Central memory CD4-positive, alpha-beta T cell (primary cell): Measurements from ENCODE around the gene CDK8.
"Not testable (repeated sequence)": the region's sequence is repeated elsewhere in the genome, so short reads cannot be mapped to it uniquely, and the experiment has no call there.

Experiments used
- DNase-seq: peaks from one replicate; pipeline ENCODE4 v3.0.0; 2022
- total RNA-seq, 3 experiments: gene quantifications; one replicate each; lab custom pipeline; 2026; lab: John Stamatoyannopoulos, UW

Gene CDK8
- total RNA-seq, result 19.7 to 32.6 (median 23.7) reads per million in 3 experiments

DNA sequence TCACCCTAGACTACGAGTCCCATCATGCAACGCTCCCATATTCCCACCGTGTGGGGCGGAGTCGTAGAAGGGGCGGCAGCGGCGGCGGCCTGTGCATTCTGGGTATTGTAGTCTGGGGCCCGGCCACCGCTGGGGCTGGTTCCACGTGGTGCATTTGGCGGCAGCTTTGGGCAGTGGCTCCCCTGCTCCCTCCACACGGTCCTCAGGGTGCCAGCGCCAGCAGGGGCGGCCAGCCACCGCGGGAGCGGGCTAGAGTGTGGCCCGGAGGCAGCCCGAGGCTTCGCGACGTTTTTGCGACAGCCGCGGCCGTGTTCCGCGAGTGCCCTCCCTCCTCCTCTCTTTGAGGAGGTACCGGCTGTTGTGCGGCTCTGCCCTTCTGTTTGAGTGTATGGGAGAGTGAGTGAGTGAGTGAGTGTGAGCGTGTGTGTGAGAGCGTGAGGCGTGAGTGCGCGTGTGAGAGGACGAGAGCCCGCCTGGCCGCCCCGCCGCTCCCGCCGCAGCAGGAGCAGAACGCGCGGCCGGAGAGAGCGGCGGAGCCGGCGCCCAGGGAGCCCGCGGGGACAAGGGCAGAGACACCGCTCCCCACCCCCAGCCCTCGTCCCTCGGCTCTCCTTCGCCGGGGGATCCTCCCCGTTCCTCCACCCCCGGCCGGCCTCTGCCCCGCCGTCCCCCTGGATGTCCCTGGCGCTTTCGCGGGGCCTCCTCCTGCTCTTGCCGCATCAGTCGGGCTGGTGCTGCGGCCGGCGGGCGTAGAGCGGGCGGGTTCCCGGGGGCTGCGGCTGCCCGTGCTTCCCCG is at the start of gene CDK8:
Gene CDK8, plus strand, starts transcription at position 343 of the 796 bp plus-strand sequence. CDS start 513 bp downstream, outside the sequence.
- peak; percentile 90 for DNase-seq

DNA sequence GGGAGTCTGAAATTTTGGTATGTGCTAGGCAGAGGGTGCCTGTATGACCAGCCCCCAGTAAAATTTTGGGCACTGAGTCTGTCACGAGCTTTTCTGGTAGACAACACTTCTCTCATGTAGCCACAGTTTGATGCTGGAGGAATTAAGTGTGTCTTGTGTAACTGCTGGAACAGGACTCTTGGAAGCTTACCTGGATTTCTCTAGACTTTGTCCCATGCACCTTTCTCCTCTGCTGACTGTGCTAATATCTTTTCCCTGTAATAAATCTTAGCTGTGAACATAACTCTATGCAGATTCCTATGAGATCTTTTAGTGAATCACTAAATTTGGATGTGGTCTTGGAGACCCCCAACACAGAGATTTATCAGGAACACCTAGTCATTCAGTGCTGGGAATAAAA is 45.6 kb upstream of the CDK8 start:
- DNase-seq, result no peak

DNA sequence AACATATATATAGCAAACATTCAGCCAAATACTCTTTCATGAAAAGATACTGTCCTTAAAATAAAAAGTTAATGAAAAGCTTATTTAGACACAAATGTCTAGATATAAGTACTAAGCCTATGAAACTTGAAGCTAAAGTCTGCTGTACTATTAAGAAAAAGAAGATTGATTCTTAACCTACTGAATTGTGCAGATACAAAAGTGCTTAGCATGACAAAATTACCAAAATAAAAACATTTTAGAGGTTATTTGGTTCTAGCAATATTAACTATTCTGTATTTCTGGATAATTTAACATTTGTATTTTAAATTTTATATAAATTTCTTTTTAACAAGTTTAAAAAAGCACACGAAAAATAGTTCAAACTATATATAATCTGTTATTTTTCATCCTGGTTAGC is 40.6 kb upstream of the CDK8 start:
- DNase-seq, result no peak

DNA sequence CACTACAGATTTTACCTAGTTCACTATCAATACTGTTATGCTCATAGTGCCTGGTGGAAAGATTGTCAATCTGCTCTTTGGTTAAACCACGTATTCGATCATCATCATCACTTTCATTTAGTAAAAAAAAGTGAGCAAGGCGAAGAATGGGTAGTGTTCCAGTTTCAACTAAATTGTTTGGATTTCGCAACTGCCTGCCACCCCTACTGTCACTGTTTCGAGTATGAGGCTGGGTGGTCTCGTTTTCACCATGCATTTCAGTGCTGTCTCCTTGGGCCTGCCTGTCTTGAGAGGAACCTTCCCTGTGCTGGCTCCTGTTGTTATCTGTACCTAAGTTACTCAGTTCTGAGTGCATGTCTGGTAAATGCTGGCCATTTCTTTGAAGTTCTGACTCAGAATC is 39.9 kb upstream of the CDK8 start:
- no peak for DNase-seq

DNA sequence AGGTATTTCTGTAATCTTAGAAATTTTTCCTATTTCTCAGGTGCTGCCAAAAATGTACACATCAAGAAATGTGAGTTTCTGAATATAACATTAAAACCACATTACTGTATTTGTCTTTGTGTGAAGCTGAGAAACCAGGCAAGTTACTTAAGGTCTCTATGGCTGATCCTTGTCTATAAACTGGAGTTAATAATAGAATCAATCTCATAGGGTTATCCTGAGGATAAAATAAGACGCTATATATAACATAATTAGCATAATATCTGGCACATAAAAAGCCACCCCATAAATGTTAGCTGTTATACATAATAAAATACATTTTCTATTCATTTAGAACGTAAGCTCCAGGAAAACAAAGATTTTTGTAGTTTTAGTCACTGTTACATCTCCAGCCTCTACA is 37.9 kb upstream of the CDK8 start:
- no peak for DNase-seq

DNA sequence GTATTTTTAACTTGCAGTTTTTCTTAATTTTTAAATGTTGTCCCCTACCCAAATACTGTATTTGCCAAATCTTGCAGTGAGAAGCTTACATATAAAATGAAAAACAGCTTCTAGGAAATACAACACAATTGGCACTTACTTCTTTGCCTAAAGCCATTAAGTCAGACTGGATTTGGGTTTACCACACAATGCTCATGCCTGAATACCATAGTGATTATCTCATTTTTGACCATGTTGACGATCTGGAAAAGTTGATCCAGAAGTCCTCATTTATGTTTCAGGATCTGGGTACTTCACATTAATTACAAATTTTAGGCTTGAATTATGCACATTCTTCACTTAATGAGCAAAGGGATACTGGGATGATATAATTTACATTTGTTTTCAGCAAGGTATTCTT is 34.2 kb upstream of the CDK8 start:
- no peak for DNase-seq

DNA sequence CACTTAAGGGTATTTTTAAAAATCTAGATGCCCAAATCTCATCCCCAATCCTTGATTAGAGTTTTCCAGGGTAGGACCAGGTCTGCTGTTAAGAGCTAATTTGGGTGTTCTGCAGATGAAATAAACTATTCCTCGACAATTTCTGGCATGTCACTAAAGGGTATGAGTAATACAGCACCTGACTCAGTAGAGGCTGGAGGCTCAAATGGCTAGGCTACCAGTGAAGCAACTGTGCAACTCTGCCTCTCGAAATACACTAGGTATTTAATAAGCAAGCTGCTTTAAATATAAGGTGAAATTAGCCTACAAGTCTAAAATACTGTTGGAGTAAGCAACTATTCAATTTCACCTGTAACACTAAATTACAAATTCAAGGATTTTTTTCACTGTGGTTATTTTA is 33.4 kb upstream of the CDK8 start:
- DNase-seq, result no peak

DNA sequence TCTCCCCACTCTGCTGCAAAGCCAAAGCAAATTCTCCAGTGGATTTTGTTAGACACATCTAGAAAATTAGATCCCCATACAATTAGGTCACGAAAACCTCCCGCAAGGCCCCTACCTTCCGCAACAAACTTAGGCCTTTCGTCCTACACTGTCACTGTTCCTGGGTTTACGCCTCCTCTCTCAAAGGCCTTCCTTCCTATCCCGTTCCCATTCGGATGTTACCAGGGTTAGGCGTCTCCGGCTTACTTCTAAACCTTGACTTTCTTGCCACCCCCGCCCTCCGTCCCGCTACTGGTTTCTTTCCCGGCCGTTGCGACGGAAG is 32.6 kb upstream of the CDK8 start:
- no peak for DNase-seq

DNA sequence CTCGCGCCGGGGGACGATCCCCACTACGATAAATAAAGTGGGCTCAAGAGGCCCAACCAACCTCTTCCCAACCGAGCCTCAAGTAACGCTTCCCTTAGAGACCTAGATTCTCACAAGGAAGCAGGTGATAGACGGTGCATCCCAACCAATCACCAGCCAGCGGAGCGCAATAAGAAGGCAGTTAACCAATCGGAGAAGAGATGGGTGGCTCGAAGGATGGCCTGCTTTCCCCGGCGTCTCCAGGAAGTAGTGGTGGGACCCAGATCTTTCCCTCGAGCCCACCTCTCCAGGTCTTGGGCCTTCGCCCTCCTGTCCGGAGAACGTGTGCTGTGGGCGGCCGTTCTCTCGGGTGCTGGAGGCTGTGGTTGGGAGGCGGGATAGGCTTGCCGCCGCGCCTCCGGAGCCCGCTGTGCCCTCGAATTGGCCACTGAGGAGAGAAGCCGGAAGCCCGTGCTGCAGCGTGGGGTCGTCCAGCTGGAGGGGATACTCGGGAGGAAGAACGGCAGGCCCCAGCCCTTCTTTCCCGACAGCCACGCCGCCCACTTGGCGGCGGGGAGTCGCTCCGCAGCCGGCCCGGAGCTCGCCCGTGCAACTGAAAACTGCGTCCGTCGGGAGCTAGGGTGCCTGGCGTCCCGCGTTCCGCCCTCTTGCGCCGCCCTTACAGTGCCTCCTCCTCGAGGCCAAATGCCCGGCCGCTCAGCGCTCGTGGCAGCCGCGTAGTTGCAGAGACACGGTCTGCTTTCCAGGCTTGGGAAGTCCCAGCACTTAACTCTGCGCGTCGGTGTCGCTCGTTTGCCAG is 32.0 kb upstream of the CDK8 start, which contains the start of gene RNF6:
Gene RNF6, minus strand, starts transcription at position 594 of the 799 bp plus-strand sequence. CDS start 2,665 bp downstream, outside the sequence.
- DNase-seq, result peak; percentile 89

DNA sequence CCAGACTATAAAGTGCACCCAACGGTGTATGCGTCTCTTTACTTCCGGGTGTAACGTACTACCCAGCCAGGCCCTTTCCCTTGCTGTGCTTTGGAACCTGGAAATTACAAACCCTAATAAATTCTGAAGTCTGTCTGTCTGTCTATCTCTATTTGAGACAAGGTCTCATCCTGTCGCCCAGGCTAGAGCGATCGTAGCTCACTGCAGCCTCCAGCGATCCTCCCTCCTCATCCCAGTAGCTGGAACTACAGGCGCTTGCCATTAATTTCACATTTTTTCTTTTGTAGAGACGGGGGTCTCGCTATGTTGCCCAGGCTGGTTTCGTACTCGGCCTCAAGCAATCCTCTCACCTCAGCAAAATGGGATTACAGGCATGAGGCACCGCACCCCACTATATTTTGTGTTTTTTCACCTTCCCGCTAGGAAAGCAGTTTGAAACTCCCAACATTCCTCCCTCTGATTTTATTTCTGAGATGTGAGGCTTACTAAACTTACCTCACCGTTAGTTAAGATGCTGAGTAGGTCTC is 31.3 kb upstream of the CDK8 start:
- DNase-seq, result no peak

DNA sequence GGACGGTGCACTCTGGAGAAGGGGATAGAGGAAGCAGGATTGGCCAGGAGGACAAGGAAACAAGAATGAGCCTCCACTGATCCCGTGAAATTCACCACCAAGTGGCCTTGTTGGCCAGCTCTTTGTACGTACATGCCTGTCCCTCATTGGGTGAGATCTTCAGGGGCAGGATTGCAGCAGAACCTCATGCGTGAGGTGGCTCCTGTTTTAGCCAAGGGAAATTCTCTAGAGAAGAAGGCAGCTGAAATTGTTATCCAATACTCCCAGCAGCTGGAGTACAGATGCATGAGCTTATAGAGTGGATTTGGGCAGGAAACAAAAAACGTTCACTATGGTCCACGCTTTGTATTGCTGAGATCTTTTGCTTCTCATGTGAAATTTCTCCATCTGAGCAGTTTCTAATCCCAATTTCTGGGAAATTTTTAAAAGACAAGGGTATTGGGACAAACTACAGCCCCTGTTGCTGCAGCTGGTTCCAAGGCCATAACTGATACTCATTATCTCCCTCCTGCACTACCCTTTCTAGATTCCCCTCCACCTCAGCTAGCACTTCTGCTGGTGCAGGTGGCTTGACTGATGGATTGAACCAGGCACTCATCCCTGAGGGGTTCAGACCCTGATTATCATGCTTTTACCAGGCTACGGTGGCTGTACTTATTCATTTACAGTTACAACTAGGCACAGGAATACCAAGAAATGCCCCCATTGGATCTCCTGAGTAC is 27.9 kb upstream of the CDK8 start:
- no peak for DNase-seq

DNA sequence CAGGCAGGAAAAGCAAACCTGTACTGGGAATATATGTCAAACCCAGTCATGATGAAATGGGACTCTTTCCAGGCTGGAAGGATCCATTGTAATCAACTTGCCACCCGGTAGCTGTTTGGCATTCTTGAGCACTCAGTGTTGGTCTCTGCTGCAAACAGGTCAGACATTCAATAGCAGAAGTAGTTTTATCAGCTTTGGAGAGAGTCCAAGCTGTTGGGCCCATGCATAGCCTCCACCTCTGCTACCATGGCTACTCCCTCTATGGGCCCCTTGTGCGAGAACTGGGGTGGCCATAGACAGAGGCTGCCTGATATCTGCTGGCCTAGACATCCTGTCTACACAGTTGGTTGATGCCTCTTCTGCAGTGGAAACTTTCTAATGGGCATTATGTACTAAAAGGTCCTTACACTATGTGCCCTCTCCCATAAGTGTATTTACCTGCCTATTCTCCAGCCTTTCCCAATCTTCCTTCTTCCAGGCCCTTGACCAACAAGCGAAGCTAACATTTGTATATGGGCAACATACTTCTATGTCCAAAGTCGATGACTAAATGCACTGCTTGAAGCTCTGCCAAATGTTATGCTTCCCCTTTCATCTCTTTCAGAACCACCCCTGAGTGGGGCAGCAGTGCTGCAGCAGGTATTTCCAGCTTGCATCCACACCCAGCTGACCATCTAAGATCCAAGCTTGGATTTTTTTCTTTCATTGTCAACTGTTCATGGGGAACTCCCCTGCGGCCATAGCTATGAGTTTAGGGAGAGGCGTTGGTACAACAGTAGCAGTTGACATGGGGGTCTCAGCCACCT is 26.6 kb upstream of the CDK8 start:
- no peak for DNase-seq

DNA sequence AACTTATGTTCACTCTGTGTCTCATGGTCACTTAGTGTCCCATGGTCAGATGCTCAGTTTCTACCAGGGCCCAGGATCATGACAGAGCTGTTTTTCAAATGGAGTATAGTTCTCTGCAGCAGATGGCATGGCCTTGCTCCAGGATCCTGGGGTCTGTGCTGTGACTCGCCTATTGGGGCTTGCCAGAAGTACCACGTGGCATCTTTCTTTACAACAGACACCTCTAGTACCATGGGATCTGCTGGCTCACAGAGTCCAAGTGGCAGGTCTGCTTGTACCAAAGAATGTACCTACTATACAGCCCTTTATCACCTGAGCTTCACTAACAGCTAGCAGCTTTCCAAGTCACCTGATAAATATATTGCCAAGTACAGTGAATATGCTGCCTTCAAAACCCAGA is 25.8 kb upstream of the CDK8 start:
- no peak for DNase-seq

DNA sequence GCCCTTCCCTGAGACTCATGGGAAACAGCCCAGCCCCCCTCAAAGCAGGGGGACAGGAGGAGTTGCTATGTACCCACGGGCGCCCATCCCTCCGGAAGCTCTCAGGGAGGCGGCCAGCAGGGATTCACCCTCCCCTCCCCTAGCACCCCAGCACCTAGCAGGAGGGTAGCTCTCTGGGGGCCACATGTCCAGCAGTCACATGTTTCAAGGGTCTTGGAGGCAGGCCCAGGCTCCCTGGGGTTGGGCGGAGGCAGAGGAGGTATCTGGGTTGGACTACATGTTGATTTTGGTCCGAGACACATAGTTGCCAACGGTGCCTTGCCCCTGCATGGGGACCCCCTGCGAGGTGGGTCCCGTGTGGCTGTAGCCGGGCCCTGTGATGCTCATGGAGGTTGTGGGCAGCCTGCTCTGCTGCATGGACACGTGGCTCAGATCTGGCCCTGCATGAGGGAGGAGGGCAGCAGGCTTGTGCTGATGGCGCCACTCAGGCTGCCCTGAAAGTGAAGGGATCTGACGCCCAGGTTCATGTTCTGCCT is 24.8 kb upstream of the CDK8 start:
- DNase-seq, result no peak

DNA sequence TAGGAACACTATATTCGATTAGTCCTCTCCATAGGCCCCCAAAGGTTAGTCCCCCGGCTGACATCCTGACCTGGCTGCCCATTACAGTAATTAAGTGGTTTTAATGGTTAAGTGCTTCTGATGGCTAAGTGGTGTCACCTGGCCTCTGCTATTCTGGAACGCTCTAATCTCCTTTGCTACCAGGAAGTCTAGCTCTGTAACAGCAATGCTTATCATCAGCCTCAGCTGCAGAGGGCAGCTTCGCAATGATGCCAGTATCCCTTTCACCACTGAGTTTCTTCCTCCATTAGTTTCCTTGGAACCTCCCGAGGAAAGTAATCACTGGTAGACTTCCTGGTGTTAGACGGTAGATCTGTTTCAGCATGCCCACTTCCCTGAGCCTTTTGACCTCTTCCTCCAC is 23.2 kb upstream of the CDK8 start:
- no peak for DNase-seq

DNA sequence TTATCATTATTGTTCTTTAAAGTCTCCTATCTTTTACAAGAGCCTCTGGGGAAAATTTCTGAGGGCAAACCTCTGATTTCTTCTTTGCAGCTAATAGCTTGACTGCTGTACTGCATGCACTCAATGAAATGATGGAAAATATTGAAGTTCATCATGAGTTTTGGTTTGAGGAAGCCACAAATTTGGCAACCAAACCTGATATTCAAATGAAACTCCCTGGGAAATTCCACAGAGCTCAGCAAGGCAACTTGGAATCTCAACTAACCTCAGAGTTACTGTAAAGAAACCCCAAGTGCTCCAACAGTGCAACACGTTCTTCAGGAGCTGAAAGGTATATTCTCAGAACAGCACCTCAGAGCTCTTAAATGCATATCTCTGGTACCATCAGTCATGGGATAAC is 17.6 kb upstream of the CDK8 start:
- no peak for DNase-seq

DNA sequence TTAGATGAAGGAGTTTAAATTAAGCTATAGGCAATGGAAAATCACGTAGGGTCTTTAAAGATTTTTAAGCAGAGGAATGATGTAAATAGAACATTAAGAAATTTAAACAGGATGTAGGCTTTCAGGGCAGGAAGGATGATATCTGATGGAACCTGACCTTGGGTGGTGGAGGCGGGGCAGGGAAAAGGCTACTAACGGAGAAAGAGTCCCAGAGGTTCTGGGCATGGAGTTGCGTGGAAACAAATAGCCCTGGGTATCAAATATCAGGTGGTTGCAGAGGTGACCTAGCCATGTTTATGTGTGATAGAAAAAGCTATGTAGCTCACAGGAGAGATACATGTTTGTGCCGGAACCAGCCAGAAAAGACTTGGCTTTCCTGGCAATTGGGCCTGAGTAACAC is 7.8 kb upstream of the CDK8 start:
- DNase-seq, result no peak

DNA sequence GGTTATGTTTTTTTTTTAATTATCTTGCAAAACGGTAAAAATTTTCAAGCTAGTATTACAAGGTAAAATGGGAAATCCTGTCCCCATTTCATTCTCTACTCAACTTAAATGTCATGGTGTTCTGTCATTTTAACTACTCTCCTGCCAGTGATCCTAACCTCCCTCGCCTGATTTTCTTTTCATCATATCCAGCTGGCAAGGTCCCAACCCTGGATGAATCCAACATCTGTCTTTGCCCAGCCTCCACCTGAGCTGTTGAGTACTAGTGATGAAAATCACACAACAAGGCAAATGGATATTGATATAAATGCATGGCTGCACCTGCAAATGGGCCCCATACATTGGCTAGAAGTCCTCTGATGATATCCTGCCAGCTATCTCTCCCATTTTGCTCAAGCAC is 6.9 kb upstream of the CDK8 start:
- no peak for DNase-seq

DNA sequence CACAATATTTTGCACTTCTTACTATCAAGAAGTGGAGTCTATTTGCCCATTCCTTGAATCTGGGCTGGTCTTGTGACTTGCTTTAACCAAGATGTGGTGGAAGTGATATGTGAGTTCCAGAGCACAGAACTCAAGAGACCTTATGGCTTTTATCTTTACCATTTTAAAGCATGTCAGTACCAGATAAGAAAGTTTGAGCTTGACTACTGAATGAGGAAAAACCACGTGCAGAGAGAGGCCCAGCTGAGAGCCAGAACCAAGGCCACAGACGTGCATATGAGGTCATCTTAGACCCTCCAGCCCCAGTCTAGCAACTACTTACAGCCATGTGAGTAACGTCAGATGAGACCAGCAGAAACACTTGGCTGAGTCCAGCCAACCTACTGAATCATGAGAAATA is 6.3 kb upstream of the CDK8 start:
- DNase-seq, result no peak

DNA sequence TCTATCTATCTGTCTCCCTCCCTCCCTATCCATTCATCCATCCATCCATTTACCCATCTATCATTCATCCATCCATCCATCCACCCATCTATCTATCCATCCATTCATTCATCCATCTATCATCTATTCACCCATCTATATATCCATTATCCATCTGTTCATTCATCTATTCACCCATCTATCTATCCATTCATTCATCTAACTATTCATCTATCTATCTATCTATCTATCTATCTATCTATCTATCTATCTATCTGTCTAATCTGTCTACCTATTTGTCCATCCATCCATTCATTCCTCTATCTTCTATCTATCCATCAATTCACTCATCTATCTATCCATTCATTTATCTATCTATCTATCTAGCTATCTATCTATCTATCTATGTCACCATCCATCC is 4.4 kb upstream of the CDK8 start:
- no peak for DNase-seq

DNA sequence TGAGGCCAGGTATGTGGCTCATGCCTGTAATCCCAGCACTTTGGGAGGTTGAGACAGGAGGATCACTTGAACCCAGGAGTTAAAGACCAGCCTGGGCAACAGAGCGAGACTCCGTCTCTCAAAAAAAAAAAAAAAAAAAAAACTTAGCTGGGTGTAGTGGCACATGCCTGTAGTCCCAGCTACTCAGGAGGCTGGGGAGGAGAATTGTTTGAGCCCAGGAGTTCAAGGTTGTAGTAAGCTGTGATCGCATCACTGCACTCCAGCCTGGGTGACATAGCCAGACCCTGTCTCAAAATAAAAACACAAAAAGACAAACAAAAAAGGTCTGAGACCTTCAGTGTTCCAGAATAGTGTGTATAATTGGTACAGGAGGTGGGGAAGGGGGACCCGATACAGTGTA is 1.9 kb upstream of the CDK8 start:
- DNase-seq, result not testable (repeated sequence)

DNA sequence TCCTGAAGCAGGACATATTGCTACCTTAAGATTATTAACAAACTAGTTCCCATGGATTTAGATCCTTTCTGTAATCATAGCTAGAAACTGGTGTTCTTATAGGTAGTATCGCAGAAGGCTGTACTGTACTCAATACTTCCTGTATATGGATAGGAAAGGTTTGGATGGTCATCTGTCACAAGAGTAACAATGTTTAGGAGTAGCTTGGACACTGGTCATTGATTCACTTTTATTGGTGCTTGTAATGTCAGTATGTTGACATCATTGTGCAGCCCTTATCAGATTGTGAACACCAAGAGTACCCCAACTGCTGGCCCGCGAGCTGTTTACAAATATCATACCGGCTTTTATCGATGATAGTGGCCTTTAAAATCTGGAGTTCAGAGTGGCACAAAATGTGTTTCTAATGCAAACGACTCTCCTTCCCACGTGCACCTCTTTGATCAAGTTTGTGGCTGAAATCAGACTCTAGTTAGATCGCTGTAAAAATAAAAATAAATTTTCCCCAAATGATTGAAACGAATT is 605 bp upstream of the CDK8 start:
- no peak for DNase-seq
